ENCODE measurements around the gene ATP5F1D.

DNA sequence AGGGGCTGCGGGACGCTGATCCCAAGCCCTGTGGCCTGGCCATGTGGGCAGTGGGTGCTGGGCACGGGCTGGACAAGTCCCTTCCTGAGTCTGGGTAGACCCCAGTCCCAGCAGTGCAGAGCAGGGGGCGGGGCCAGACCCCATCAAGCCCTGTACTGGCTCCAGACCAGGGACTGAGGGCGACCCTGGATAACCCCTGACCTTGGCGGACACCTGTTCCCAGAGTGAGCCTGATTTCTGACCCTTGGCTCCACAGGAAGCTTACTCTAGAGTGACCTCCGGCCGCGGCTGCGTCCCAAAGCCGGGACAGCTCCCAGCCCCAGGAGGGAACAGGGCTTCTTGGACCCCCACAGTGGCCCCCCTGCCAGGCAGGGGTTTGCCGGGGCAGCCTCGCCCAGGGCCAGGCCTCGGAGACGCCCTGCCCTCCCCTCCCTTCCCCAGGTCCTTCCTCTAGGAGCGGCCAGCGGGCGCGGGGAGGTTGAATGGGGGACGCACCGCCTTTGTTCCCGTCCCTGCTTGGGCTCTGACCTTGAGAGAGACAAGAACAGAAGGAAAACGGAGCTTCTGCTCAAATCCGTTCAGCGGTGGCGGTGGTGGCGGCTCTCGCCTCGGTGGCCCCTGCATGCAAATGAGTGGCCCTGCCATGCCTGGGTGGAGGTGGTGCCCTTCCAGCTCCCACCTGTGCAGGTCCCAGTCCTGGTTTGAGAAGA is 41.8 kb downstream of the ATP5F1D start:
- TF ChIP-seq, protein P1, sequence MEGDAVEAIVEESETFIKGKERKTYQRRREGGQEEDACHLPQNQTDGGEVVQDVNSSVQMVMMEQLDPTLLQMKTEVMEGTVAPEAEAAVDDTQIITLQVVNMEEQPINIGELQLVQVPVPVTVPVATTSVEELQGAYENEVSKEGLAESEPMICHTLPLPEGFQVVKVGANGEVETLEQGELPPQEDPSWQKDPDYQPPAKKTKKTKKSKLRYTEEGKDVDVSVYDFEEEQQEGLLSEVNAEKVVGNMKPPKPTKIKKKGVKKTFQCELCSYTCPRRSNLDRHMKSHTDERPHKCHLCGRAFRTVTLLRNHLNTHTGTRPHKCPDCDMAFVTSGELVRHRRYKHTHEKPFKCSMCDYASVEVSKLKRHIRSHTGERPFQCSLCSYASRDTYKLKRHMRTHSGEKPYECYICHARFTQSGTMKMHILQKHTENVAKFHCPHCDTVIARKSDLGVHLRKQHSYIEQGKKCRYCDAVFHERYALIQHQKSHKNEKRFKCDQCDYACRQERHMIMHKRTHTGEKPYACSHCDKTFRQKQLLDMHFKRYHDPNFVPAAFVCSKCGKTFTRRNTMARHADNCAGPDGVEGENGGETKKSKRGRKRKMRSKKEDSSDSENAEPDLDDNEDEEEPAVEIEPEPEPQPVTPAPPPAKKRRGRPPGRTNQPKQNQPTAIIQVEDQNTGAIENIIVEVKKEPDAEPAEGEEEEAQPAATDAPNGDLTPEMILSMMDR (IDR thresholded peaks at IDR 0.05; ENCODE audit: extremely low read depth in 1 of 2, insufficient read depth in 1 of 2, low read depth in 1 of 2, low read length in 2 of 2), result no peak
- TF ChIP-seq MYC (IDR thresholded peaks at IDR 0.05; ENCODE audit: low read depth, low read length) (no peak), POLR2A (IDR thresholded peaks at IDR 0.05; ENCODE audit: low read depth, low read length) (no peak)

All from endothelial cell of umbilical vein (primary cell).